Endothelial cell of umbilical vein (primary cell): ENCODE measurements around the gene SLC4A5. TPM values are rescaled to one million over a fixed set of nuclear protein-coding genes. Genes with fewer than 3 reads are reported as not detected.

Experiments used
- BruUV-seq: library from RNA; stranded (reverse); fragments of 400-500 nt; replicated peaks from 2 replicates; lab custom pipeline; 2021; lab: Mats Ljungman, UMichigan
- CTCF ChIA-PET: fragments of 300-600, 350-600 bp; sonication (Branson Sonifier 250); formaldehyde crosslinking; loops from one replicate; lab custom pipeline; 2021; ENCODE audit warnings: antibody characterized with exemption, inconsistent platforms; lab: Charles Lee
- POLR2A ChIA-PET: fragments of 300-600, 350-600 bp; sonication (Branson Sonifier 250); formaldehyde crosslinking; loops from one replicate; lab custom pipeline; 2021; ENCODE audit warnings: antibody characterized with exemption, inconsistent platforms; lab: Charles Lee
- DNase-seq: peaks from one replicate; pipeline ENCODE4 v3.0.0-alpha.2; 2011; ENCODE audit warnings: low read depth, low spot score
- FAIRE-seq: peaks from 2 replicates; lab custom pipeline; 2011; peaks lifted over from hg19 to GRCh38; lab: Jason Lieb, UNC
- H2AFZ ChIP-seq: 2 replicates; pipeline ENCODE4 v1.6.0; 2012; ENCODE audit warnings: low read depth, low read length, control low read depth, inconsistent platforms
- H3K27ac ChIP-seq: 2 replicates; pipeline ENCODE4 v1.5.1; 2011; ENCODE audit warnings: low read depth, mild to moderate bottlenecking, control low read depth, low read length, moderate library complexity; ENCODE audit not compliant: insufficient read depth
- H3K27me3 ChIP-seq, 2 experiments: 2 replicates each; pipeline versions ENCODE4 v1.6.0 to v1.6.1; 2011; ENCODE audit warnings: low read length in 2 of 2, mixed read lengths in 1 of 2; ENCODE audit not compliant: control insufficient read depth in 2 of 2, insufficient read depth in 2 of 2
- H3K36me3 ChIP-seq, 2 experiments: 2 replicates in 1 of 2; 3 replicates in 1 of 2; pipeline ENCODE4 v1.5.1; 2011; ENCODE audit warnings: low read length in 2 of 2, mild to moderate bottlenecking in 1 of 2, moderate library complexity in 1 of 2; ENCODE audit not compliant: control insufficient read depth in 2 of 2, insufficient read depth in 2 of 2; ENCODE audit errors: extremely low read depth in 1 of 2
- H3K4me1 ChIP-seq: 3 replicates; pipeline ENCODE4 v1.5.1; 2011; ENCODE audit warnings: mild to moderate bottlenecking, low read length; ENCODE audit not compliant: control insufficient read depth, insufficient read depth; ENCODE audit errors: extremely low read depth
- H3K4me2 ChIP-seq: 2 replicates; pipeline ENCODE4 v1.6.1; 2011; ENCODE audit warnings: low read length, control low read depth, mixed read lengths; ENCODE audit not compliant: insufficient read depth
- H3K4me3 ChIP-seq, 3 experiments: fragments of 200-600 bp in 1 of 3; sonication (generic), shearing (Covaris generic) in 1 of 3; replicated peaks in 1 of 3; 2 replicates each; pipeline ENCODE4 v1.5.1; 2011 to 2016; ENCODE audit warnings: control low read depth in 3 of 3, low read length in 3 of 3, mild to moderate bottlenecking in 2 of 3, inconsistent platforms in 1 of 3, low read depth in 1 of 3, moderate library complexity in 1 of 3; ENCODE audit not compliant: insufficient read depth in 1 of 3
- H3K79me2 ChIP-seq: 2 replicates; pipeline ENCODE4 v1.6.0; 2012; ENCODE audit warnings: low read length, inconsistent platforms; ENCODE audit not compliant: control insufficient read depth, insufficient read depth
- H3K9ac ChIP-seq: replicated peaks from 2 replicates; pipeline ENCODE3; 2011; ENCODE audit warnings: low read length, control low read depth; ENCODE audit not compliant: insufficient read depth; ENCODE audit errors: extremely low read depth
- H3K9me1 ChIP-seq: replicated peaks from 3 replicates; pipeline ENCODE4 v1.6.0; 2011; ENCODE audit warnings: mild to moderate bottlenecking, low read length; ENCODE audit not compliant: control insufficient read depth, insufficient read depth; ENCODE audit errors: extremely low read depth
- H3K9me3 ChIP-seq: replicated peaks from 2 replicates; pipeline ENCODE4 v1.5.1; 2012; ENCODE audit warnings: low read length, inconsistent platforms; ENCODE audit not compliant: control insufficient read depth, insufficient read depth
- H4K20me1 ChIP-seq: replicated peaks from 2 replicates; pipeline ENCODE3; 2011; ENCODE audit warnings: mild to moderate bottlenecking, low read length; ENCODE audit not compliant: control insufficient read depth, insufficient read depth; ENCODE audit errors: extremely low read depth
- EZH2 ChIP-seq: IDR thresholded peaks from 2 replicates; pipeline ENCODE4 v1.6.1; 2012; ENCODE audit warnings: borderline replicate concordance, low read depth, mild to moderate bottlenecking, moderate library complexity, low read length, inconsistent platforms; ENCODE audit not compliant: severe bottlenecking
- FOS ChIP-seq: IDR thresholded peaks from 2 replicates; pipeline ENCODE4 v1.6.1; 2011; ENCODE audit warnings: mild to moderate bottlenecking, low read length, moderate library complexity, borderline replicate concordance; ENCODE audit not compliant: insufficient read depth
- GATA2 ChIP-seq: IDR thresholded peaks from 2 replicates; pipeline ENCODE4 v1.7.0; 2011; ENCODE audit warnings: low read depth, mild to moderate bottlenecking, moderate library complexity, mixed read lengths, low read length; ENCODE audit not compliant: insufficient read length, insufficient read depth
- JUN ChIP-seq: IDR thresholded peaks from 2 replicates; pipeline ENCODE4 v1.6.1; 2011; ENCODE audit warnings: borderline replicate concordance, low read depth; ENCODE audit not compliant: insufficient read length, insufficient read depth
- MYC ChIP-seq: IDR thresholded peaks from one replicate; pipeline ENCODE4 v1.6.1; 2011; ENCODE audit warnings: mild to moderate bottlenecking, low read depth, low read length
- POLR2A ChIP-seq: IDR thresholded peaks from 2 replicates; pipeline ENCODE4 v1.6.1; 2012; ENCODE audit warnings: low read depth, mild to moderate bottlenecking, control low read depth, low read length
- POLR2AphosphoS5 ChIP-seq: IDR thresholded peaks from 2 replicates; pipeline ENCODE4 v1.6.1; 2012; ENCODE audit warnings: low read depth, mild to moderate bottlenecking, control low read depth, low read length, moderate library complexity; ENCODE audit not compliant: insufficient read depth
- dilution Hi-C: fragments of 300-500 bp; cut with MboI; formaldehyde crosslinking; loops from one replicate; pipeline ENCODE4 v1.15.0; 2019; ENCODE audit warnings: low sequenced_read_pairs; ENCODE audit not compliant: extremely low pct_ligation_motif_present
- intact Hi-C: fragments of 100-400 bp; cut with micrococcal nuclease; formaldehyde crosslinking; loops from one replicate; pipeline ENCODE4 v1.10.0; 2022
- polyA plus RNA-seq, 4 experiments: library from polyadenylated mRNA; depleted of rRNA in 3 of 4; stranded (reverse) in 3 of 4; unstranded in 1 of 4; fragments of >200 nt; gene quantifications; 2 replicates each; pipeline versions ENCODE4 v1.2.1 to v1.2.3, GENCODE V29; 2011 to 2012; ENCODE audit warnings: missing spikeins in 1 of 4
- total RNA-seq: library from RNA; stranded (reverse); gene quantifications from 2 replicates; pipeline ENCODE4 v1.2.3, GENCODE V29; 2021
- TF ChIP-seq, protein P1 (sequence below): IDR thresholded peaks from 2 replicates; pipeline ENCODE4 v1.6.1; 2011; ENCODE audit not compliant: insufficient read depth, insufficient read length
- TF ChIP-seq, protein P2 (sequence below), 2 donors: IDR thresholded peaks; 1 replicate in 1 of 2; 2 replicates in 1 of 2; pipeline ENCODE4 v1.5.1; 2011; ENCODE audit warnings: low read length in 2 of 2, mild to moderate bottlenecking in 2 of 2, moderate library complexity in 2 of 2, control low read depth in 1 of 2, inconsistent platforms in 1 of 2, low read depth in 1 of 2; ENCODE audit not compliant: insufficient read depth in 1 of 2; ENCODE audit errors: extremely low read depth in 1 of 2

Gene SLC4A5
- total and polyA plus RNA-seq, 2 donors (not counting 3 experiments of a cell fraction or from before 2014, with no cell fraction given): 0.12 to 0.97 TPM

DNA sequence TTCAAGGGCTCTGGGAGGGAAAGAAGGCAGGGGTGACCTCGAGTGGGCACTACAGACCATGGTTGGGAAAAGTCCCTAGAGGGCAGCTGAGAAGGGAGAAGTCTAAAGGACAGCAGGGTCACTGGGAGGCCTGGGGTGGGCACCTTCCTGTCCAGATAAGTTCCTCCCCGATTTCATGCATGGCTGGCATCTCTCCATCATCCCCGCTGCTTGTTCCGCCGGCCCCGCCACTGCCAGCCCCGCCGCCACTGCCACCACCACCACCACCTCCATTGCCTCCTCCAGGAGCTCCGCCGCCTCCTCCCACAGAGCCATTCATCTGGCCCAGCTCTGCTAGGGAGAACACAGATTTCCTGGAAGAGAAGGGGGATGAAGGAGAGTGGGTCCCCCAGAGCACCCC lies 91.2 kb downstream of the SLC4A5 start:
- dilution Hi-C loops: no loop called here

More for the DNA sequence above, 91.2 kb downstream of the SLC4A5 start:
- H3K9me1 ChIP-seq: no peaks in the 10 kb centered on the region
- peaks cover 0 to 2% of the 10 kb centered on the region in 2 experiments for H3K27me3 ChIP-seq
- H3K27ac ChIP-seq: no peak overlapping the region
- DNase-seq (no peak), FAIRE-seq (no peak)
- H4K20me1 ChIP-seq: no peaks in the 10 kb centered on the region
- intact Hi-C loops: loop anchor here (10.0 kb wide), 1 partner anchor 427 kb away; the partner anchor contains the start of gene STAMBP
- H2AFZ ChIP-seq: no peak overlapping the region
- no peaks in the 10 kb centered on the region for H3K36me3 ChIP-seq
- no peak overlapping the region for H3K9ac ChIP-seq
- no TSS peak for BruUV-seq
- no peak overlapping the region for H3K4me3 ChIP-seq
- no peak for TF ChIP-seq MYC
- TF ChIP-seq POLR2A: no peak
- no peak for TF ChIP-seq POLR2AphosphoS5
- TF ChIP-seq FOS: no peak
- TF ChIP-seq, protein P1, sequence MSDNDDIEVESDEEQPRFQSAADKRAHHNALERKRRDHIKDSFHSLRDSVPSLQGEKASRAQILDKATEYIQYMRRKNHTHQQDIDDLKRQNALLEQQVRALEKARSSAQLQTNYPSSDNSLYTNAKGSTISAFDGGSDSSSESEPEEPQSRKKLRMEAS: no peak
- TF ChIP-seq, protein P2, sequence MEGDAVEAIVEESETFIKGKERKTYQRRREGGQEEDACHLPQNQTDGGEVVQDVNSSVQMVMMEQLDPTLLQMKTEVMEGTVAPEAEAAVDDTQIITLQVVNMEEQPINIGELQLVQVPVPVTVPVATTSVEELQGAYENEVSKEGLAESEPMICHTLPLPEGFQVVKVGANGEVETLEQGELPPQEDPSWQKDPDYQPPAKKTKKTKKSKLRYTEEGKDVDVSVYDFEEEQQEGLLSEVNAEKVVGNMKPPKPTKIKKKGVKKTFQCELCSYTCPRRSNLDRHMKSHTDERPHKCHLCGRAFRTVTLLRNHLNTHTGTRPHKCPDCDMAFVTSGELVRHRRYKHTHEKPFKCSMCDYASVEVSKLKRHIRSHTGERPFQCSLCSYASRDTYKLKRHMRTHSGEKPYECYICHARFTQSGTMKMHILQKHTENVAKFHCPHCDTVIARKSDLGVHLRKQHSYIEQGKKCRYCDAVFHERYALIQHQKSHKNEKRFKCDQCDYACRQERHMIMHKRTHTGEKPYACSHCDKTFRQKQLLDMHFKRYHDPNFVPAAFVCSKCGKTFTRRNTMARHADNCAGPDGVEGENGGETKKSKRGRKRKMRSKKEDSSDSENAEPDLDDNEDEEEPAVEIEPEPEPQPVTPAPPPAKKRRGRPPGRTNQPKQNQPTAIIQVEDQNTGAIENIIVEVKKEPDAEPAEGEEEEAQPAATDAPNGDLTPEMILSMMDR (IDR thresholded peaks at IDR 0.05; ENCODE audit: extremely low read depth in 1 of 2, insufficient read depth in 1 of 2, low read depth in 1 of 2, low read length in 2 of 2): no peak
- no peak for TF ChIP-seq JUN
- TF ChIP-seq GATA2: no peak
- no peak for TF ChIP-seq EZH2
- H3K4me1 ChIP-seq: no peaks in the 10 kb centered on the region
- ChIA-PET POLR2A (interaction anchor here (0.6 kb wide), 1 partner anchor 281 kb away, joined by 5 read pairs; no protein-coding TSS in a partner anchor), CTCF (interaction anchor here (5.0 kb wide), 1 partner anchor 83 kb away, joined by 81 read pairs; no protein-coding TSS in a partner anchor)
- no peaks in the 10 kb centered on the region for H3K9me3 ChIP-seq
- H3K79me2 ChIP-seq: no peaks in the 10 kb centered on the region
- no peak overlapping the region for H3K4me2 ChIP-seq
